Lower lobe of right lung (tissue), 2 donors: ENCODE measurements around the gene TMEM131. TPM values are rescaled to one million over a fixed set of nuclear protein-coding genes. Genes with fewer than 3 reads are reported as not detected.

Experiments
- ATAC-seq, 2 donors: fragments of 200-7000 bp; cut with Tn5 transposase; one replicate each; pipeline ENCODE4 v1.9.1; 2020 to 2022; ENCODE audit warnings: mild to moderate bottlenecking in 2 of 2, moderate library complexity in 2 of 2
- DNase-seq: peaks from one replicate; pipeline ENCODE4 v3.0.0-alpha.2; 2020
- H3K27ac ChIP-seq: fragments of 200-600 bp; one replicate; pipeline ENCODE4 v1.8.0; 2022
- H3K27me3 ChIP-seq: fragments of 200-600 bp; one replicate; pipeline ENCODE4 v1.8.0; 2022; ENCODE audit warnings: low read depth
- H3K36me3 ChIP-seq: fragments of 200-600 bp; one replicate; pipeline ENCODE4 v1.8.0; 2022; ENCODE audit warnings: mild to moderate bottlenecking
- H3K4me1 ChIP-seq: fragments of 200-600 bp; one replicate; pipeline ENCODE4 v1.8.0; 2022
- H3K4me3 ChIP-seq: fragments of 200-600 bp; one replicate; pipeline ENCODE4 v1.8.0; 2022; ENCODE audit warnings: mild to moderate bottlenecking
- H3K9me3 ChIP-seq: fragments of 200-600 bp; one replicate; pipeline ENCODE4 v1.8.0; 2022
- intact Hi-C: fragments of 100-400 bp; cut with DNase I; formaldehyde crosslinking; loops from one replicate; pipeline ENCODE4 v1.11.0; 2022
- total RNA-seq: library from RNA; stranded (reverse); fragmentation: NEBNext Ultra II Directional; extraction: Animal tissue kit (Norgen Biotek cat#: 25700); gene quantifications from one replicate; pipeline ENCODE4 v1.2.1, GENCODE V29; 2021
- TF ChIP-seq, protein P1 (sequence below): fragments of 200-600 bp; IDR thresholded peaks from one replicate; pipeline ENCODE4 v1.8.0; 2022; ENCODE audit warnings: antibody characterized with exemption, mild to moderate bottlenecking
- donor health status: DM: no; HTN: yes; CAD: no; lungs with severe emphysema.

The TMEM131 gene
- total RNA-seq, 1 donor from 2014 or later = 42.2 TPM

DNA sequence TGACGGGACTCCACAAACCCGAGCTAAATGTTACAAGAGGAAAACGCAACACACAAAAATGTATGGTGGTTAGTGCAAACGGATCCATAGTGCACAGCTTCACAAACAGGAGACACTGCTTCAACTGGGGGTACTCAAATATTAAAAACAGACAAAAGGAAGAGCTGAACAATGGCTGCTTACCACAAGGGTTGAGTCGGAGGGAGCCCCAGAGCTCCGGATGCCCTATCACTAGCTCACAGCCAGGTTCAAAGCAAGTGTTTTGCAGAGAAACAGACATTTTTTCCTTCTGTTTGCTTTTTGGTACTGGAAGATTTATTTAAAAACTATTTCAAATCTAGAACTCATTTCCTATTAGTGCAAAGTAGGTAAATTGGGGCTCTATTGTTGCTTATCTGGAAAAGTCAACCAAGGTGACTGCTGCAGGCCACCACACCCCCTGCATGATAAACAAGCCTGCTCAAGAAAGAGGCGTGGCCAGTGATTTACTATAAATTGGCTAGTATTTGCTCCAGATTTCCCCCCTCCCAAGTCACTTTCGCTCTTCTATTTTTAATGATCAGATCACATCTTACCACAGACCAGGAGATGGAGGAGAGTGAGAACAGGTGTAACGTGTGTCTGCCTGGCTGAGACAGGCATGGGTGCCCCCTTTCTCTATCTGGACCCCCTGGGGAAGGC is 235.9 kb downstream of the TMEM131 start:
- DNase-seq (no peak), ATAC-seq (no peak)
- TF ChIP-seq, protein P1, sequence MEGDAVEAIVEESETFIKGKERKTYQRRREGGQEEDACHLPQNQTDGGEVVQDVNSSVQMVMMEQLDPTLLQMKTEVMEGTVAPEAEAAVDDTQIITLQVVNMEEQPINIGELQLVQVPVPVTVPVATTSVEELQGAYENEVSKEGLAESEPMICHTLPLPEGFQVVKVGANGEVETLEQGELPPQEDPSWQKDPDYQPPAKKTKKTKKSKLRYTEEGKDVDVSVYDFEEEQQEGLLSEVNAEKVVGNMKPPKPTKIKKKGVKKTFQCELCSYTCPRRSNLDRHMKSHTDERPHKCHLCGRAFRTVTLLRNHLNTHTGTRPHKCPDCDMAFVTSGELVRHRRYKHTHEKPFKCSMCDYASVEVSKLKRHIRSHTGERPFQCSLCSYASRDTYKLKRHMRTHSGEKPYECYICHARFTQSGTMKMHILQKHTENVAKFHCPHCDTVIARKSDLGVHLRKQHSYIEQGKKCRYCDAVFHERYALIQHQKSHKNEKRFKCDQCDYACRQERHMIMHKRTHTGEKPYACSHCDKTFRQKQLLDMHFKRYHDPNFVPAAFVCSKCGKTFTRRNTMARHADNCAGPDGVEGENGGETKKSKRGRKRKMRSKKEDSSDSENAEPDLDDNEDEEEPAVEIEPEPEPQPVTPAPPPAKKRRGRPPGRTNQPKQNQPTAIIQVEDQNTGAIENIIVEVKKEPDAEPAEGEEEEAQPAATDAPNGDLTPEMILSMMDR = no peak
- Histone ChIP-seq H3K4me3 (no peak overlapping the region), H3K27me3 (no peaks in the 10 kb centered on the region), H3K9me3 (no peaks in the 10 kb centered on the region), H3K36me3 (peaks cover 98% of the 10 kb centered on the region), H3K27ac (no peak overlapping the region), H3K4me1 (no peaks in the 10 kb centered on the region)
- intact Hi-C loops = no loop called here

DNA sequence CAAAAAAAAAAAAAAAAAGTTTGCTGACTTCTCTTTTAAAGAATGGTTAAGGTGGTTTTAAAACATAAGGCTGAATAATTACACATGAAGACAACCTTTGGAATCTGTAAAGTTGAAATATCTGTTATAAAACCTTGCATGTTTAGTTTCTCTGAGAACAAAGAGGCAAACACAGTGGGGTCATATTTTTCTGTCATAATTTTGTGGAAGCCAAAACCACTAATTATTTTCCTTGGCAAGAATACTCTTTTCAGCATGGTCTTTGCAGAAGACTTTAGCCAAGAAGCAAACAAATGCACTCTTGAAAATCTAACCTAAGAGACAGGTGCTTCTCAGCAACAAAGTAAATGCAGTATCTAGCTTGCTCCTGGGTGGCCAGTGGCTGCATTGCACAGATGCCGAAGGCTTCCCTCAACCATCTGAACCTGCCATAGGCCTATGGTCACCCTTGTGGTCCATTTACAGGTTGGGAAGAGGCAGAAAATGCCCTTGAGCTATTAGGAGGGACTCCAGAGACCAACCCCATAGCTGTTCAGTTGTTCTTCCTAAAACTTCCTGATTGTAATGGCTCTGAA is 237.5 kb downstream of the TMEM131 start:
- no peaks in the 10 kb centered on the region for H3K4me1 ChIP-seq
- H3K27ac ChIP-seq = no peak overlapping the region
- no peaks in the 10 kb centered on the region for H3K9me3 ChIP-seq
- intact Hi-C loops = no loop called here
- H3K27me3 ChIP-seq = no peaks in the 10 kb centered on the region
- peaks cover 87% of the 10 kb centered on the region for H3K36me3 ChIP-seq
- no peak for DNase-seq
- no peak for ATAC-seq
- TF ChIP-seq, protein P1 = no peak
- H3K4me3 ChIP-seq = no peak overlapping the region

DNA sequence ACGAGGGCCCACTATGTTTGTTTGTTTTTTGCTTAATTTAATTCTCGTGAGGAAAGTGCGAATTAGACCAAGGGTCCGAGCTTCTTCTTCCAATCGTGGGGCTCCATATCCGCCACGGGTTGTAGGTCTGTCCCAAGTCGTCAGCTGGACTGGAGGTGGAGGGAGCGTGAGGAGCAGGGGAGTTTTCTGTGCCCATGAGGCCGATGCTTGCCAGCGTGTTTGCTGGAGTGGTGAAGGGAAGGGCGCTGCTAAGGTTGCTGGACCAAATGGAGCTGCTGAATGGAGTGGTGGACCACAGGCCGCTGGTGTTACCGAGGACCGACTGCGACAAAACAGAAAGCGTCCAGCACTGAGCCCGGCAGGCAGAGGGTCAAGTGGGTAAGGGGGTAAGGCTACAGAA is 238.7 kb downstream of the TMEM131 start:
- DNase-seq = no peak
- no peaks in the 10 kb centered on the region for H3K9me3 ChIP-seq
- no peak overlapping the region for H3K27ac ChIP-seq
- no peaks in the 10 kb centered on the region for H3K4me1 ChIP-seq
- TF ChIP-seq, protein P1 = no peak
- ATAC-seq = no peak
- H3K27me3 ChIP-seq = no peaks in the 10 kb centered on the region
- peaks cover 78% of the 10 kb centered on the region for H3K36me3 ChIP-seq
- H3K4me3 ChIP-seq = no peak overlapping the region
- intact Hi-C loops = no loop called here

DNA sequence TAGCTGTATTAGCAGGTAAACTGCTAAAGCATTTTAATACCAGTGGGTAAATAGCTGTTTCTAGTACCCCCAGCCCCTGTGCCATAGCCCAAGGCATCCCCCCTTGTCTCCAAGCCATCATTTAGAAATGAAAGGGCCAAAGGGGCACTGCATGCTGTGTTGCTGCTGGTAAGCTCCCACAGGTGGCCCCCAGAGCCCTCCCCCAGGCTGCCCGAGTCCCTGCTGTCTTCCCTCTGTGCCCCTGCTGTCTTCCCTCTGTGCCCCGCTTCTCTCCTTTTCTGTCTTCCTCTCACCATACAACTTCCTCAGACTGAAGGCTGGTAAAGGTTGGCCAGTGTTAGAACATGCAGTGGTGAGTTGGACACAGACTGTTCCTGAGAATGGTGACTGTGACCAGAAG is 240.3 kb downstream of the TMEM131 start:
- Histone ChIP-seq H3K27me3 (no peaks in the 10 kb centered on the region), H3K4me1 (no peaks in the 10 kb centered on the region), H3K27ac (no peak overlapping the region), H3K9me3 (no peaks in the 10 kb centered on the region), H3K36me3 (peaks cover 62% of the 10 kb centered on the region), H3K4me3 (no peak overlapping the region)
- ATAC-seq (no peak), DNase-seq (no peak)
- TF ChIP-seq, protein P1 = no peak
- intact Hi-C loops = no loop called here

DNA sequence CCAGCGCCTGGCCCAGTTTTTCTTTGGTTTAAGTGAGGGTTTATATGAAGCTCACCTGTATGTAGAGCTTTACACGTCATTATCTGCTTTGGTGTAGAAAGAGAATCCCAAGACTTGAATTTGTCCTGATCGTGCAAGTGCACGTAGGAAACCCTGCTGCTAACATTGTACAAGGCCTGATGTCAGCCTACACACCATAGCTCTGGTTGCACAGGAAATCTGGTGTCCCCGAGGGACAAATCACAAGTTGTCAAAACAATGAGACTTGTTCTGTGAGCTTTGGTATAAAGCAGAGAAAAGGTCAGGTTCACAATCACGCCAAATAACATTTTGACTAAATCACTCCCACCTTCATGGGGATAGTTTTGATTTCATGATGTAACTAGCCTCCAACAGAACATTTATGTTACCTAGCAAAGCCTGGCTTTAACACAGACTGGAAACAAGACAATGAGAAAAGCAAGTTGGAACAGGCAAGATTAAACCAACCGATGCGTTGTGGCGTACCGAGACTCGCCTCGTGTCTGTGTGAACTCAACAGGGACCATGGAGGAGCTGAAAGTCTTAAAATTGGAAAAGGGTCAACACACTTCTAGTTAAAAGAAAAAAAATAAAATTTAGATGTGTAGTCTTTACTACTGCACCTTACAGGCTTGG is 240.9 kb downstream of the TMEM131 start:
- Histone ChIP-seq H3K4me1 (no peaks in the 10 kb centered on the region), H3K9me3 (no peaks in the 10 kb centered on the region), H3K36me3 (peaks cover 55% of the 10 kb centered on the region), H3K27me3 (no peaks in the 10 kb centered on the region), H3K4me3 (no peak overlapping the region), H3K27ac (no peak overlapping the region)
- intact Hi-C loops = no loop called here
- TF ChIP-seq, protein P1 = no peak
- ATAC-seq = no peak
- no peak for DNase-seq
